HCT116 (cell line): ENCODE data around the gene DDX1. TPM values are rescaled to one million over a fixed set of nuclear protein-coding genes. Genes with fewer than 3 reads are reported as not detected.

ENCODE experiments used
- ATAC-seq: fragments of 200-7000 bp; cut with Tn5 transposase; 2 replicates; pipeline ENCODE4 v1.9.1; 2020; ENCODE audit warnings: mild to moderate bottlenecking, moderate library complexity
- BruUV-seq: library from RNA; stranded (reverse); fragments of 400-500 nt; replicated peaks from 2 replicates; lab custom pipeline; 2021; lab: Mats Ljungman, UMichigan
- CTCF ChIA-PET: fragments of 300-600 bp; sonication (Branson Sonifier 250); formaldehyde crosslinking; loops from one replicate; lab custom pipeline; 2021; ENCODE audit warnings: antibody characterized with exemption; lab: Charles Lee
- POLR2A ChIA-PET: fragments of 300-600, 350-600 bp; sonication (Branson Sonifier 250); formaldehyde crosslinking; loops from one replicate; lab custom pipeline; 2021; ENCODE audit warnings: antibody characterized with exemption; lab: Charles Lee
- RAD21 ChIA-PET, 2 experiments: fragments of 300-600 bp; sonication (Branson Sonifier 250); formaldehyde crosslinking; loops; one replicate each; lab custom pipeline; 2023; ENCODE audit warnings: low total read pairs in 2 of 2; ENCODE audit not compliant: uncharacterized antibody in 2 of 2, unreplicated experiment in 2 of 2, low non-redundant PET in 1 of 2; lab: Charles Lee
- DNase-seq: peaks from one replicate; pipeline ENCODE4 v3.0.0-alpha.2; 2010; ENCODE audit warnings: low read depth, low spot score
- H2AFZ ChIP-seq: fragments of 200-600 bp; shearing (Covaris generic), sonication (generic); 2 replicates; pipeline ENCODE4 v1.6.1; 2017; ENCODE audit warnings: low read depth, mixed run types, mixed read lengths, antibody characterized with exemption, low read length; ENCODE audit not compliant: poor library complexity, severe bottlenecking
- H3K27ac ChIP-seq: 2 replicates; pipeline ENCODE4 v1.5.1; 2012; ENCODE audit warnings: low read depth, low read length
- H3K27me3 ChIP-seq: fragments of 200-600 bp; sonication (generic); 2 replicates; pipeline ENCODE4 v1.6.1; 2016; ENCODE audit warnings: mixed run types, low read length, mixed read lengths; ENCODE audit not compliant: insufficient read depth
- H3K36me3 ChIP-seq, 2 experiments: fragments of 200-500 bp in 1 of 2; fragments of 200-600 bp in 1 of 2; sonication (Bioruptor generic) in 1 of 2; sonication (generic) in 1 of 2; 2 replicates each; pipeline versions ENCODE4 v1.5.1 to v1.6.1; 2014 to 2016; ENCODE audit warnings: low read length in 2 of 2, inconsistent platforms in 1 of 2, mixed read lengths in 1 of 2, mixed run types in 1 of 2; ENCODE audit not compliant: insufficient read depth in 2 of 2, control insufficient read depth in 1 of 2
- H3K4me1 ChIP-seq, 2 experiments: fragments of 200-600 bp in 1 of 2; sonication (generic) in 1 of 2; 2 replicates each; pipeline versions ENCODE4 v1.5.1 to v1.6.1; 2012 to 2017; ENCODE audit warnings: low read length in 2 of 2, inconsistent platforms in 1 of 2, mild to moderate bottlenecking in 1 of 2, mixed read lengths in 1 of 2, mixed run types in 1 of 2, moderate library complexity in 1 of 2; ENCODE audit not compliant: insufficient read depth in 2 of 2, control insufficient read depth in 1 of 2
- H3K4me2 ChIP-seq: fragments of 200-600 bp; sonication (generic); 2 replicates; pipeline ENCODE4 v1.6.1; 2017; ENCODE audit warnings: mixed run types, low read length, mixed read lengths
- H3K4me3 ChIP-seq, 2 experiments: fragments of 200-600 bp in 1 of 2; sonication (generic) in 1 of 2; replicated peaks in 1 of 2; 2 replicates each; pipeline ENCODE4 v1.5.1; 2011 to 2016; ENCODE audit warnings: low read length in 2 of 2, control low read depth in 1 of 2, low read depth in 1 of 2, mild to moderate bottlenecking in 1 of 2, mixed read lengths in 1 of 2, mixed run types in 1 of 2
- H3K79me2 ChIP-seq: fragments of 200-600 bp; sonication (generic); 2 replicates; pipeline ENCODE4 v1.6.1; 2017; ENCODE audit warnings: mild to moderate bottlenecking, mixed run types, low read length, moderate library complexity, mixed read lengths; ENCODE audit not compliant: insufficient read depth
- H3K9ac ChIP-seq: fragments of 200-600 bp; sonication (generic); 2 replicates; pipeline ENCODE4 v1.6.1; 2016; ENCODE audit warnings: low read length, mixed read lengths
- H3K9me2 ChIP-seq: fragments of 200-600 bp; sonication (generic), shearing (Covaris generic); 2 replicates; pipeline ENCODE4 v1.6.1; 2017; ENCODE audit warnings: mixed run types, mild to moderate bottlenecking, moderate library complexity; ENCODE audit not compliant: insufficient read depth
- H3K9me3 ChIP-seq, 2 experiments: fragments of 200-500 bp in 1 of 2; fragments of 200-600 bp in 1 of 2; sonication (Bioruptor generic) in 1 of 2; sonication (generic) in 1 of 2; 2 replicates each; pipeline ENCODE4 v1.6.1; 2014 to 2017; ENCODE audit warnings: low read length in 2 of 2, mixed read lengths in 2 of 2, inconsistent platforms in 1 of 2, low read depth in 1 of 2, mild to moderate bottlenecking in 1 of 2, mixed run types in 1 of 2, moderate library complexity in 1 of 2; ENCODE audit not compliant: control insufficient read depth in 1 of 2, insufficient read depth in 1 of 2
- H4K20me1 ChIP-seq: fragments of 200-600 bp; sonication (generic), shearing (Covaris generic); 2 replicates; pipeline ENCODE4 v1.6.1; 2017; ENCODE audit warnings: mixed run types, mild to moderate bottlenecking, moderate library complexity; ENCODE audit not compliant: insufficient read depth
- CBX3 ChIP-seq: IDR thresholded peaks from 2 replicates; pipeline ENCODE4 v1.6.1; 2012; ENCODE audit warnings: low read depth
- CTCF ChIP-seq, 3 experiments: fragments of 200-600 bp in 1 of 3; sonication (generic) in 1 of 3; IDR thresholded peaks in 2 of 3; conservative IDR thresholded peaks in 1 of 3; 2 replicates each; pipeline ENCODE4 v1.5.1; 2012 to 2017; ENCODE audit warnings: low read depth in 2 of 3, low read length in 2 of 3, antibody characterized with exemption in 1 of 3, borderline replicate concordance in 1 of 3, control low read depth in 1 of 3, mild to moderate bottlenecking in 1 of 3, mixed read lengths in 1 of 3, mixed run types in 1 of 3, moderate library complexity in 1 of 3; ENCODE audit not compliant: insufficient read depth in 1 of 3
- EGR1 ChIP-seq: IDR thresholded peaks from 2 replicates; pipeline ENCODE4 v1.6.1; 2012; ENCODE audit warnings: low read depth
- ELF1 ChIP-seq: IDR thresholded peaks from 2 replicates; pipeline ENCODE4 v1.6.1; 2012; ENCODE audit warnings: low read depth, borderline replicate concordance
- EZH2 ChIP-seq: fragments of 200-600 bp; sonication (generic); IDR thresholded peaks from 2 replicates; pipeline ENCODE4 v1.6.1; 2017; ENCODE audit warnings: antibody characterized with exemption, mixed run types
- EZH2phosphoT487 ChIP-seq: fragments of 200-600 bp; IDR thresholded peaks from 2 replicates; pipeline ENCODE4 v1.6.1; 2018; ENCODE audit warnings: antibody characterized with exemption, borderline replicate concordance
- FOSL1 ChIP-seq: IDR thresholded peaks from 2 replicates; pipeline ENCODE4 v1.6.1; 2012; ENCODE audit warnings: low read depth
- JUND ChIP-seq: IDR thresholded peaks from 2 replicates; pipeline ENCODE4 v1.6.1; 2012
- POLR2A ChIP-seq: IDR thresholded peaks from 2 replicates; pipeline ENCODE4 v1.7.0; 2011; ENCODE audit warnings: borderline replicate concordance; ENCODE audit not compliant: insufficient read depth, insufficient read length; ENCODE audit errors: extremely low read depth
- POLR2AphosphoS5 ChIP-seq: IDR thresholded peaks from 2 replicates; pipeline ENCODE4 v1.6.1; 2011; ENCODE audit warnings: mild to moderate bottlenecking, low read depth, low read length, moderate library complexity
- REST ChIP-seq: IDR thresholded peaks from 2 replicates; pipeline ENCODE4 v1.6.1; 2012; ENCODE audit warnings: low read depth
- SIN3A ChIP-seq: IDR thresholded peaks from 2 replicates; pipeline ENCODE4 v1.6.1; 2012; ENCODE audit warnings: low read depth
- SP1 ChIP-seq: IDR thresholded peaks from 2 replicates; pipeline ENCODE4 v1.6.1; 2012; ENCODE audit warnings: low read depth
- YY1 ChIP-seq: IDR thresholded peaks from 2 replicates; pipeline ENCODE4 v1.6.1; 2011; ENCODE audit warnings: low read length, low read depth, moderate library complexity, mild to moderate bottlenecking; ENCODE audit not compliant: insufficient replicate concordance; ENCODE audit errors: extremely low read depth
- ZFX ChIP-seq: fragments of 450-650 bp; IDR thresholded peaks from 2 replicates; pipeline ENCODE4 v1.6.1; 2017
- intact Hi-C: fragments of 100-400 bp; cut with micrococcal nuclease; formaldehyde crosslinking; loops from 2 replicates; pipeline ENCODE4 v1.10.0; 2022
- total RNA-seq: library from RNA; stranded (reverse); gene quantifications from one replicate; pipeline ENCODE4 v1.2.1, GENCODE V29; 2021; ENCODE audit not compliant: unreplicated experiment

The DDX1 gene
- total RNA-seq, 1 experiment from 2014 or later, result 117 TPM

GRCh38 chr2:15633043-15633970 lies 41.6 kb downstream of the DDX1 start:
- Histone ChIP-seq H3K27ac (no peak overlapping the region), H3K4me1 (no peaks in the 10 kb centered on the region), H3K4me3 (no peak overlapping the region), H3K36me3 (peaks cover 40 to 55% of the 10 kb centered on the region in 2 experiments), H3K79me2 (no peaks in the 10 kb centered on the region), H3K27me3 (no peaks in the 10 kb centered on the region), H3K9me3 (no peaks in the 10 kb centered on the region), H3K9me2 (no peaks in the 10 kb centered on the region), H2AFZ (no peak overlapping the region), H3K9ac (no peak overlapping the region), H3K4me2 (no peak overlapping the region), H4K20me1 (no peaks in the 10 kb centered on the region)
- TF ChIP-seq JUND, result no peak
- no peak for TF ChIP-seq SIN3A
- TF ChIP-seq POLR2A, result no peak
- no peak for TF ChIP-seq YY1
- TF ChIP-seq FOSL1, result no peak
- no peak for TF ChIP-seq POLR2AphosphoS5
- TF ChIP-seq EGR1, result no peak
- BruUV-seq, result no TSS peak
- ChIA-PET CTCF (no interaction called here), RAD21 (no interaction called here), POLR2A (no interaction called here)
- no peak for ATAC-seq
- no peak for DNase-seq
- intact Hi-C loops, result no loop called here

GRCh38 chr2:15633971-15634346 lies 42.3 kb downstream of the DDX1 start:
- CTCF ChIA-PET, result no interaction called here
- intact Hi-C loops, result no loop called here
- no TSS peak for BruUV-seq

More at GRCh38 chr2:15633971-15634346, 42.3 kb downstream of the DDX1 start:
- ChIA-PET RAD21 (no interaction called here), POLR2A (no interaction called here)
- Histone ChIP-seq H4K20me1 (no peaks in the 10 kb centered on the region), H2AFZ (no peak overlapping the region), H3K79me2 (no peaks in the 10 kb centered on the region), H3K9me3 (no peaks in the 10 kb centered on the region), H3K4me1 (no peaks in the 10 kb centered on the region), H3K27ac (no peak overlapping the region), H3K9ac (no peak overlapping the region), H3K27me3 (no peaks in the 10 kb centered on the region), H3K4me3 (no peak overlapping the region), H3K36me3 (peaks cover 35 to 51% of the 10 kb centered on the region in 2 experiments), H3K4me2 (no peak overlapping the region), H3K9me2 (no peaks in the 10 kb centered on the region)
- TF ChIP-seq REST (no peak), CTCF (IDR thresholded peaks at IDR 0.05 in 2 of 3, conservative IDR thresholded peaks at IDR 0.05 in 1 of 3; ENCODE audit: borderline replicate concordance in 1 of 3, insufficient read depth in 1 of 3, low read depth in 2 of 3, low read length in 2 of 3) (no peak), CBX3 (no peak), ELF1 (no peak), EZH2phosphoT487 (no peak), EZH2 (no peak), ZFX (no peak), SP1 (no peak), YY1 (no peak)
- no peak for DNase-seq
- no peak for ATAC-seq
